ENCODE measurements around the gene RPS13.
A peak's percentile ranks its signal among the peaks of the same experiment; 100 is the strongest.
"Not testable (repeated sequence)": the region's sequence is repeated elsewhere in the genome, so short reads cannot be mapped to it uniquely, and the experiment has no call there.

RPS13 gene

DNA sequence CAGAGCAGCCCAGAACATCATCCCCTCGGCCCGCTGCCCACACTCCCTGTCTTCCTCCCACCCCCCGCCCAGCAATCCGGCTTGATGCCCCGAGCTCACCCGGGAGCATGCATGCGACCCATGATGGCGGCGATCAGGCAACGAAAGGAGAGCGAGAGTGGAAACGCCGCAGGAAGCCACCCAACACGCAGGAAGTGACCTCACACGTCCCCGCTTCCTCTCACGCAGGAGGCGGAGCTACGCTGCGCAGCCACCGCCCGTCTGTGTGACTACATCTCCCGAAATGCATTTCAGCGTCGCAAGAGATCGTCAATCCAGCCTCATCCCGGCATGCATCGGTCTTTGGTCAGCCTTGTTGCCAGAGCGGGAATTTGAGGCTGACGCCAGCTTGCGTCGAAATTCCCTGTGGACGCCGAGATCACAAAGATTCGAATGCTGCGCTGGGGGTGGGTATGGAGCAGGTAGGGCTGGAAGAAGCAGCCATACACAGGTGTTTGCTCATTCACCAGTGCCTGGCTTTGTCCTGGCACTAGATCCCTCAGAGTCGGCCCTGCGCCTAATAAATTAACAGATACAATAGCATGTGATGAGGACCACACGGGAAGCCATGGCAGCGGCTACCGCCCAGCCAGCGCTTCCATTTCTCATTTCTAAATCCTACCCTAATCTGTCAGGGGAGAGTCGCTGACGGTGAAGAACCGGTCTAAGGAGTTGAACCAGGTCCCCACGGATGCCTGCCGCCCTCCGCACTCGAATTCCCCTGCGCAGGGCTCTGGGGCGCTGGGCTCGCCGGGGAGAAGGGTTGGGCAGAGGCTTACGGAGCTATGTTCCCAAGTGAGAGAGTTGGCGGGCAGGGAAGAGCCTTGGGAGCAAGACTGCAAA, at the start of gene RPS13:
TSS of gene RPS13 (minus strand) at position 148 of the 882 bp plus-strand sequence. CDS start at position 122, 26 bp downstream.
- DNase-seq: peak; percentile 98 to 99 (median 99)

DNA sequence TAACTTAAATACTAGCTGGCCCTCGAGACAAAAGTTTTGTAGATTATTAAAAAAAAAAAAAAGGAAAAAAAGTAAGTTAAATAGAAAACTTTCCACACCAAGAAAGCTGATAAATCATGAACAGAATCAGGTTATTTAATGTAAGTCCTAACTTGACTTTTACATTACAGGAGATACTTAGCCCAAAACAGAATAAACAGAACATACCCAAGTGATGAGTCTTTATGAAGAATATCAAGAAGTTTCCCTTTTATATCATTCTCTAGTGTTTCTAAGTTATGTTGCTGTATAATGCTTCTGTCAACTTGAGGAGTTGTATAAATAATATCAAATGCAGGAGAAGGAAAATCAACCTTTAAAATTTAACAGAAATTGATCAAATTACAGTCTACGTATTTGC, 44.5 kb upstream of the RPS13 start:
- no peak for DNase-seq

DNA sequence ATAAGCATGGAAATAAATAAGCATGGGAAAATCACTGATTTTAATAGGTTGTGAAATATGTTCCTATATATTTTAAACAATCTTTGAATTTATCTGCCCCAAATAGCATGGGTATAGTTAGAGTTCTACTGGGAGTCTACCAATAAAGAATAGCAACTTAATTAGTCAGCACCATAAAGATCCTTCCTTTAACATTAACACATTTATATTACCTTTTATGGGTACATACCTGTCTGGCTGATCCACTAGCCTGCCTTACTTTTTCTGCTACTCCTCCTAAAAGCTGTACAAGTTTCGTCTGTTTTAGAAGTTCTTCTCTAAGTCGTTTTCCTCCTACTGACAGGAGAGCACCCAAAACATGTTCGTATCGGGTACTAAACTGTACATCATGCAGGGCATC, 39.8 kb upstream of the RPS13 start:
- DNase-seq: no peak

DNA sequence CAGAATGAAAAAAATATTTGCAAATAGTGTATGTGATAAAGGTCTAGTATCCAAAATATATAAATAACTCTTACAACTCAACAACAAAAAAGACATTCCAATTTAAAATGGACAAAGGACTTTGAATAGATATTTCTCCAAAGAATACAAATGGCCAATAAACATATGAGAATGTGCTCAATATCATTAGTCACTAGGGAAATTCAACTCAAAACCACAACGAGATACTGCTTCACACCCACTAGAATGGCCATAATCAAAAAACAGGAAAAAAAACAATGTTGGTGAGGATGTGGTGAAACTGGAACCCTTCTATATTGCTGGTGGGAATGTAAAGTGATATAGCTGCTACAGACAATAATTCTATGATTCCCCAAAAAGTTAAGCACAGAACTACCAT, 38.6 kb upstream of the RPS13 start:
- no peak for DNase-seq

DNA sequence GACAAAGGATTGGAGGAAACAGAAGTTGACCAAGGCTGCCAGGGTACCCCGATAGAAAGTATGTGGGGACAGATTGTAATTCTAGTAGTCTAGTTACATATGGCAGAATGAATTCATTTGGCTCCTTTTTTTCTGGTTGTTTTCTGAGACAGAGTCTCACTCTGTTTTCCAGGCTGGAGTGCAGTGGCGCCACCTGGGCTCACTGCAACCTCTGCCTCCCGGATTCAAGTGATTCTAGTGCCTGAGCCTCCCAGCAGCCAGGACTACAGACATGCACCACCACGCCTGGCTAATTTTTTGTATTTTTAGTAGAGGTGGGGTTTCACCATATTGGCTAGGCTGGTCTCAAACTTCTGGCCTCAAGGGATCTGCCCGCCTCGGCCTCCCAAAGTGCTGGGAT, 30.3 kb upstream of the RPS13 start:
- peak in 1 of 3 experiments; percentile 1 for DNase-seq

DNA sequence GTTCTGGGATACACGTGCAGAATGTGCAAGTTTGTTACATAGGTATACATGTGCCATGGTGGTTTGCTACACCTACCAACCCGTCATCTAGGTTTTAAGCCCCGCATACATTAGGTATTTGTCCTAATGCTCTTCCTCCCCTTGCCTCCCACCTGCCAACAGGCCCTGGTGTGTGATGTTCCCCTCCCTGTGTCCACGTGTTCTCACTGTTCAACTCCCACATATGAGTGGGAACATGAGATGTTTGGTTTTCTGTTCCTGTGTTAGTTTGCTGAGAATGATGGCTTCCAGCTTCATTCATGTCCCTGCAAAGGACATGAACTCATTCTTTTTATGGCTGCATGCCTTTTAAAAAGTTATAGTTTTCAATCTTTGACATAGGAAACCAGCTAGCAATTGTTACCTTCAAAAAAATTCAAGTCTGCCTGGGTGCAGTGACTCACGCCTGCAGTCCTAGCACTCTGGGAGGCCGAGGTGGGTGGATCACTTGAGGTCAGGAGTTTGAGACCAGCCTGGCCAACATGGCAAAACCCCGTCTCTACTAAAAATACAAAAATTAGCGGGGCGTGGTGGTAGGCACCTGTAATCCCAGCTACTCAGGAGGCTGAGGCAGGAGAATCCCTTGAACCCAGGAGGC, 28.1 kb upstream of the RPS13 start:
- DNase-seq: not testable (repeated sequence)

DNA sequence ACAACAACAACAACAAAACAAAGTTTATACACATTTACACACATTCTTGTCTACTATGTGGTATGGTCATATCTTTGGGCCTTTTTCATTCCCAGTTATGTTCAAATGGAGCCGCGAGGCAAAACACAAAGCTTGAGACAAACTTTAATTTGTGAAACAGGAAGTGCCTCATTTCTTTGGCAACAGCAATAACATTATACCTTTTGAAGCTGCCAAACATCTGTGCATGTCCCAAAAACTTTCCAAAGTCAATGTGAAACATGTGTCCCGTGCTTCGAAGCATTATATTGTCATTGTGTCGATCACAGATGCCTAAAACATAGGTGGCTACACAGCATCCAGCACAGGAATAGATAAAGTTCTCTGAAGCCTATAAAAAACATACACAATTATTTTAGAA, 25.0 kb upstream of the RPS13 start:
- DNase-seq: no peak

DNA sequence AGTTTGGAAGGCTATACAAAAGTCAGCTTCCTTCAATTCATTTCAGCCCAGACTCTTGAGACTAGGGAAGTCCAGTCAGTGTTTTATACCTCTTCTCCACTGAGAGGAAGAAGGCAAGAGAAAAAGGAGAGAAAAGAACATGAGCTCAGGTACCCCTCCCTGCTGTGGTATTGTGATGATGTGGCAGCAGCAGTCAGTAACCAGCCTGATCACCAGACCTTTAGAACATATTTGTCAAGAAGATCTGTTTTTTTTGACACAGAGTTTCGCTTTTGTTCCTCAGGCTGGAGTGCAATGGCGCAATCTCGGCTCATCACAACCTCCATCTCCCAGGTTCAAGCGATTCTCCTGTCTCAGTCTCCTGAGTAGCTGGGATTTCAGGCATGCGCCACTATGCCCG, 21.2 kb upstream of the RPS13 start:
- no peak for DNase-seq

- DNase-seq: no peak
Observed at GRCh38 chr11:17098038-17098437, 20.6 kb upstream of the RPS13 start.

GRCh38 chr11:17085976-17086375, 8.5 kb upstream of the RPS13 start:
- DNase-seq: not testable (repeated sequence)

DNA sequence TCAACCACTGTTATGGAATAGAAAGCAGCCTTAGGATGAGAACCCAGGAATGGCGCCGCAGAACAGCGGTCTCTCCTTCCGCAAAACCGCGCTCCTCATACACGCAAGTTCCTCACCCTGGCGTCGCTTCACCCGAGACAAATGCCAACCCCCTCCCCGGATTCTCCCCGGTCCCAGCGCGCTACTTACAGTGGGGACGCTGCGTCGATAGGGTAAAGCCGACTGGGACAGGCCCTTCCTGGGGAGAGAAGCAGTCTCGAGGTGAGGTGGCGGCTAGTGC, 287 bp downstream of the RPS13 start:
- DNase-seq: no peak

DNA sequence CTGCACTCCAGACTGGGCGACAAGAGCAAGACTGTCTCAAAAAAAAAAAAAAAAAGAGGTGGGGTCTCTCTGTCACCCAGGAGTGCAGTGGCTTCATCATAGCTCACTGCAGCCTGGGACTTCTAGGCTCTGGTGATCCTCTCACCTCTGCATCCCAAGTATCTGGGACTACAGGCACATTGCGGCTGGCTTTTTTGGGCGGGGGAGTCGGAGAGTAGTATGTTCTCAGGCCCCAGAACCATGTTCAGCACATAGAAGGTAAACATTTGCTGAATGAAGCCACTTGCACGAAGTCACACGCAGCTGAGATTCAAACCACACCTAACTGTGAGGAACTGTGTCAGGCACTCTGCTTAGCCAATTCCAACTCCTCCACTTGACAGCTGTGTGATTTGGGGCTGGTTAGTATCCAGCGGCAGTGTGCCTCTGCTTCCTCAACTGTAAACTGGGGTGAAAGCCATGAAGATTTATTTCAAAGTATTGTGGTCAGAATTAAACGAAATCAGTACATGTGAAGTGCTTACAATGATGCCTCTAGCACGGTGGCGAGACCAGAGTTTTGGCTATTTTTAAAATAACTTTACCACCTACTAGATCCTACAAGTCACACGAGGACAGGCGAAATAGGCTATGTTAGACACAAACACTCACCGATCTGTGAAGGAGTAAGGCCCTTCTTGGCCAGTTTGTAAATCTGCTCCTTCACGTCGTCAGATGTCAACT, 789 bp downstream of the RPS13 start:
- no peak for DNase-seq

- DNase-seq: peak in 1 of 3 experiments; percentile 13
Observed at GRCh38 chr11:17075506-17075905, 2.0 kb downstream of the RPS13 start.

DNA sequence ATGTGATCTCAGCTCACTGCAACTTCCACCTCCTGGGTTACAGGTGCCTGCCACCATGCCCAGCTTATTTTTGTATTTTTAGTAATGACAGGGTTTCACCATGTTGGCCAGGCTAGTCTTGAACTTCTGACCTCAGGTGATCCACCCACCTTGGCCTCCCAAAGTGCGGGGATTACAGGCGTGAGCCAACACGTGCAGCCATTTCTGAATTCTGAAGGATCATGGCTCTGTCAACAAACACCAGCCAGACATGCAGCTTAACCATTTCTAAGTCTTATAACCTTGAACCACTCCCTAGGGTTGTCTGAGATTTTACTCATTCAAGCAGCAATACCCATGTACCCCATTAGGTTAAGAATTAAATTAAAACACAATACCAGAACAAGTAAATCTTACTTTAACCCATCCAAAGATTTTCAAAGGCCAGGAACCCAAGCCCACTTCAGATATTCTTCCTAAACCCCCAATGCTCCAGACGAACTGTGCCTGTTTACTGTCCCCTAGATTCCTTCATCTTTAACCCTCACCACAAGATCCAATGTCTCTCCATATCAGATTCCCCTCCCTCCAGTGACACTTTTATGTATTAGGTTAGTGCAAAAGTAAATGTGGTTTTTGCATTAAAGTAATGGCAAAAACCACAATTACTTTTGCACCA, 4.0 kb downstream of the RPS13 start:
- DNase-seq: no peak

- DNase-seq: no peak
Observed at GRCh38 chr11:17067417-17067816, 10.1 kb downstream of the RPS13 start.

DNA sequence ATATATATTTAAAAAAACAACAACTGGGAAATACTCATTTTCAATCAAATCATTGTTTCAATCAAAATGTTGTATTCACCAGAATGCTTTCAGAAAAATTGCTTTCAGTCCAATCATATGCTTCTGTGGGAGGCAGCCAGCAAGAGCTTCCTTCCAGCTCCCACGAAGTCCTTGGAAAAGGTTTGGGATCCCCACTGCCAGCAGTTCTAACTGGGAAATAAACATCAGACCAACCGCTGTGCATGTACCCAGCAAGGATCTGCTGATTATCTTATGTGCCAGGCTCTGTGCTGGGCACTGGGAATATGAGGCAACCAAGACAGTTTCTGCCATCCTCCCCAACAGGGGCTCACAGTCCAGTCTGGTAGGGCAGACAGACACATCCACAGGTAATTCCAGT, 10.8 kb downstream of the RPS13 start:
- no peak for DNase-seq

DNA sequence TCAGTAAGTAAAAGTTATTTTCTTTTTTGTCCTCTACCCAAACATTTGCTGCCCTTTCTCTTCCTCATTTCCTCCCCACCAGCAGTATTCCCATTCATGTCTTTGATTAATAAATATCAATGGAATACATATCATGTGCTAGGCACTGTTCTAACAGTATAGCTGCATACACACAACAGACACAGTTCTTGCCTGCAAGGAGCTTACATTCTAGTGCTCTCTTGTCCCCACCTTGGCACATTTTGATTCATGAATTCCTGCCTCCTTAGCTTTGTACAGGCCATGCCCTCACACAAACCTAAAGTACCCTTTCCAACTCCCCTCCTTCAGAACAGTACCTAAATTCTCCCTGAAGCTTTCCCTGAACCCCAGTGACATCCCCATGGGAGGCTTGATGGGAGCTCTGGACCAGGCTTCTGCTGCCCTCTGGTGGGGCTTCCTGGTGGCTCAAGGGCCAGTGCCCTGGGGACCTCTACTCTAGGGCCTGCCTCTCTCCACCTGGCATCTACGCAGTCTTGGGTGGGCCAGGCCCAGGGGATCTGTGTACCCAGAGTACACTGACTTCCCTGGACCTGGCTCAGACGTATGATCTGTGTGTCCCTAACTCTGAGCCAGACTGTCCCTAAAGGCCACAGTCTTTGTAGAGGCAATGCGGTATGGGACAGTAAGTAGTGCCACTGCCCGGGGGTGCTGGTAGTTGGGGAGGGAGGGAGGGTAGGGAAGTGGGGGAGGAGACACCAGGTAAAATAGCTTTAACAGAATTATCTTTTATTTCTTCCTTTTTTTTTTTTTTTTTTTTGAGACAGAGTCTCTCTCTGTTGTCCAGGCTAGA, 14.1 kb downstream of the RPS13 start:
- DNase-seq: peak; percentile 25 to 69 (median 57)

- DNase-seq: not testable (repeated sequence)
Observed at GRCh38 chr11:17051146-17051545, 26.3 kb downstream of the RPS13 start.

DNA sequence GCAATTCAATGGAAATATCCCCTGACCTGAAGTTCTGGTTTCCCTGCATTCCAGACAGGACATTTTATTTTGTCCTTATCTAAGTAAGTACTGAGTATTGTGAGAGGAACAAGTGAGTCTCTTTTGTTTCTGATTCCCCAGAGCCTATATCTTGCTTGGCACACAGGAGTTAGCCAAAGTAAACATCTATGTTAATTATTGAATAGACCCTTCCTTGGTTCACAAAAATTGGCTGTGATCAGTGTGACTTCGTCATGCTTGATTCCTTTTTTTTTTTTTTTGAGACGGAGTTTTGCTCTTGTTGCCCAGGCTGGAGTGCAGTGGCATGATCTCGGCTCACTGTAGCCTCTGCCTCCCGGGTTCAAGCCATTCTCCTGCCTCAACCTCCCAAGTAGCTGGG, 29.0 kb downstream of the RPS13 start:
- not testable (repeated sequence) for DNase-seq

GRCh38 chr11:17046690-17047089, 30.8 kb downstream of the RPS13 start:
- DNase-seq: no peak

- DNase-seq: no peak
Observed at GRCh38 chr11:17036666-17037658, 40.5 kb downstream of the RPS13 start.

All from NCI-H1417 (cell line).